ENCODE data around the gene LMBRD1.
A peak's percentile ranks its signal among the peaks of the same experiment; 100 is the strongest.
"Not testable (repeated sequence)": the region's sequence is repeated elsewhere in the genome, so short reads cannot be mapped to it uniquely, and the experiment has no call there.

Gene LMBRD1

GRCh38 chr6:69802995-69803394 is 6.2 kb upstream of the LMBRD1 start:
- in situ Hi-C loops (cut with HindIII; ENCODE audit: low pct_ligation_motif_present, low pct_unique_long_range_greater_than_20kb, low sequenced_read_pairs), result no loop called here

GRCh38 chr6:69801711-69802110 is 4.9 kb upstream of the LMBRD1 start:
- in situ Hi-C loops (cut with HindIII; ENCODE audit: low pct_ligation_motif_present, low pct_unique_long_range_greater_than_20kb, low sequenced_read_pairs), result no loop called here
- no peak for DNase-seq

More at GRCh38 chr6:69802995-69803394, 6.2 kb upstream of the LMBRD1 start:
- no peak for DNase-seq

- no peak for DNase-seq
- in situ Hi-C loops (cut with HindIII; ENCODE audit: low pct_ligation_motif_present, low pct_unique_long_range_greater_than_20kb, low sequenced_read_pairs), result no loop called here
Observed at GRCh38 chr6:69801225-69801624, 4.4 kb upstream of the LMBRD1 start.

- DNase-seq; in situ Hi-C loops (cut with HindIII; ENCODE audit: low pct_ligation_motif_present, low pct_unique_long_range_greater_than_20kb, low sequenced_read_pairs): not testable (repeated sequence)
Observed at GRCh38 chr6:69798796-69799195, 2.0 kb upstream of the LMBRD1 start.

GRCh38 chr6:69796073-69796641 is 653 bp downstream of the LMBRD1 start:
- in situ Hi-C loops (cut with HindIII; ENCODE audit: low pct_ligation_motif_present, low pct_unique_long_range_greater_than_20kb, low sequenced_read_pairs), result no loop called here
- peak; percentile 29 for DNase-seq

- no peak for DNase-seq
- in situ Hi-C loops (cut with HindIII; ENCODE audit: low pct_ligation_motif_present, low pct_unique_long_range_greater_than_20kb, low sequenced_read_pairs), result no loop called here
Observed at GRCh38 chr6:69795469-69796072, 1.2 kb downstream of the LMBRD1 start.

GRCh38 chr6:69792292-69792691 is 4.5 kb downstream of the LMBRD1 start:
- in situ Hi-C loops (cut with HindIII; ENCODE audit: low pct_ligation_motif_present, low pct_unique_long_range_greater_than_20kb, low sequenced_read_pairs), result no loop called here
- no peak for DNase-seq

GRCh38 chr6:69791065-69791471 is 5.7 kb downstream of the LMBRD1 start:
- in situ Hi-C loops (cut with HindIII; ENCODE audit: low pct_ligation_motif_present, low pct_unique_long_range_greater_than_20kb, low sequenced_read_pairs), result no loop called here
- DNase-seq, result peak; percentile 79

GRCh38 chr6:69790629-69791028 is 6.2 kb downstream of the LMBRD1 start:
- in situ Hi-C loops (cut with HindIII; ENCODE audit: low pct_ligation_motif_present, low pct_unique_long_range_greater_than_20kb, low sequenced_read_pairs), result no loop called here
- no peak for DNase-seq

- no peak for DNase-seq
- in situ Hi-C loops (cut with HindIII; ENCODE audit: low pct_ligation_motif_present, low pct_unique_long_range_greater_than_20kb, low sequenced_read_pairs), result no loop called here
Observed at GRCh38 chr6:69789578-69789977, 7.2 kb downstream of the LMBRD1 start.

- in situ Hi-C loops (cut with HindIII; ENCODE audit: low pct_ligation_motif_present, low pct_unique_long_range_greater_than_20kb, low sequenced_read_pairs); DNase-seq: not testable (repeated sequence)
Observed at GRCh38 chr6:69787436-69787835, 9.4 kb downstream of the LMBRD1 start.

GRCh38 chr6:69785697-69786096 is 11.1 kb downstream of the LMBRD1 start:
- DNase-seq, result no peak
- in situ Hi-C loops (cut with HindIII; ENCODE audit: low pct_ligation_motif_present, low pct_unique_long_range_greater_than_20kb, low sequenced_read_pairs), result no loop called here

- DNase-seq, result no peak
Observed at GRCh38 chr6:69784595-69785377, 12.0 kb downstream of the LMBRD1 start.

GRCh38 chr6:69783108-69783507 is 13.7 kb downstream of the LMBRD1 start:
- in situ Hi-C loops (cut with HindIII; ENCODE audit: low pct_ligation_motif_present, low pct_unique_long_range_greater_than_20kb, low sequenced_read_pairs), result no loop called here
- DNase-seq, result no peak

More at GRCh38 chr6:69784595-69785377, 12.0 kb downstream of the LMBRD1 start:
- in situ Hi-C loops (cut with HindIII; ENCODE audit: low pct_ligation_motif_present, low pct_unique_long_range_greater_than_20kb, low sequenced_read_pairs), result no loop called here

GRCh38 chr6:69780585-69781178 is 16.1 kb downstream of the LMBRD1 start:
- DNase-seq, result peak; percentile 33
- in situ Hi-C loops (cut with HindIII; ENCODE audit: low pct_ligation_motif_present, low pct_unique_long_range_greater_than_20kb, low sequenced_read_pairs), result no loop called here

GRCh38 chr6:69775941-69776340 is 20.9 kb downstream of the LMBRD1 start:
- no peak for DNase-seq
- in situ Hi-C loops (cut with HindIII; ENCODE audit: low pct_ligation_motif_present, low pct_unique_long_range_greater_than_20kb, low sequenced_read_pairs), result no loop called here

GRCh38 chr6:69775585-69775849 is 21.3 kb downstream of the LMBRD1 start:
- DNase-seq, result no peak
- in situ Hi-C loops (cut with HindIII; ENCODE audit: low pct_ligation_motif_present, low pct_unique_long_range_greater_than_20kb, low sequenced_read_pairs), result no loop called here

- no peak for DNase-seq
Observed at GRCh38 chr6:69774740-69775584, 21.8 kb downstream of the LMBRD1 start.

More at GRCh38 chr6:69774740-69775584, 21.8 kb downstream of the LMBRD1 start:
- in situ Hi-C loops (cut with HindIII; ENCODE audit: low pct_ligation_motif_present, low pct_unique_long_range_greater_than_20kb, low sequenced_read_pairs), result no loop called here

All from ACHN (cell line).